CD4-positive, alpha-beta T cell treated with Interferon gamma for 1 hour (primary cell): ENCODE measurements around the gene HACD2.
A peak's percentile ranks its signal among the peaks of the same experiment; 100 is the strongest.
"Not testable (repeated sequence)": the region's sequence is repeated elsewhere in the genome, so short reads cannot be mapped to it uniquely, and the experiment has no call there.

ENCODE experiments used
- DNase-seq: peaks from one replicate; pipeline ENCODE4 v3.0.0-alpha.2; 2020

HACD2 gene

GRCh38 chr3:123584988-123585937 is at the start of gene HACD2:
Gene HACD2 (minus strand): TSS chr3:123585053. CDS start chr3:123585027, 26 bp downstream.
- peak; percentile 94 for DNase-seq

- DNase-seq, result no peak
These were observed 49.5 kb upstream of the HACD2 start for GRCh38 chr3:123634149-123635051.

GRCh38 chr3:123633530-123633929 is 48.7 kb upstream of the HACD2 start:
- DNase-seq, result no peak

GRCh38 chr3:123632161-123632655 is 47.4 kb upstream of the HACD2 start:
- DNase-seq, result no peak

GRCh38 chr3:123629747-123630047 is 44.8 kb upstream of the HACD2 start:
- DNase-seq, result no peak

GRCh38 chr3:123628996-123629746 is 44.3 kb upstream of the HACD2 start:
- no peak for DNase-seq

GRCh38 chr3:123627673-123628670 is 43.1 kb upstream of the HACD2 start:
- DNase-seq, result no peak

- no peak for DNase-seq
These were observed 42.0 kb upstream of the HACD2 start for GRCh38 chr3:123626881-123627280.

- DNase-seq, result no peak
These were observed 39.4 kb upstream of the HACD2 start for GRCh38 chr3:123624302-123624701.

- no peak for DNase-seq
These were observed 38.6 kb upstream of the HACD2 start for GRCh38 chr3:123623346-123623880.

- DNase-seq, result no peak
These were observed 37.9 kb upstream of the HACD2 start for GRCh38 chr3:123622766-123623165.

GRCh38 chr3:123621850-123622189 is 37.0 kb upstream of the HACD2 start:
- no peak for DNase-seq

GRCh38 chr3:123621186-123621849 is 36.5 kb upstream of the HACD2 start:
- no peak for DNase-seq

GRCh38 chr3:123620343-123620742 is 35.5 kb upstream of the HACD2 start:
- DNase-seq, result no peak

- DNase-seq, result peak; percentile 63
These were observed 34.1 kb upstream of the HACD2 start for GRCh38 chr3:123618768-123619484.

GRCh38 chr3:123618076-123618708 is 33.3 kb upstream of the HACD2 start:
- DNase-seq, result no peak

- no peak for DNase-seq
These were observed 31.7 kb upstream of the HACD2 start for GRCh38 chr3:123616593-123616992.

- DNase-seq, result no peak
These were observed 28.7 kb upstream of the HACD2 start for GRCh38 chr3:123613543-123613942.

GRCh38 chr3:123611674-123612073 is 26.8 kb upstream of the HACD2 start:
- not testable (repeated sequence) for DNase-seq

- DNase-seq, result no peak
These were observed 26.2 kb upstream of the HACD2 start for GRCh38 chr3:123611082-123611481.
